22Rv1 (cell line): ENCODE results near the gene SKIC8.

Experiments used
- H3K27ac ChIP-seq: fragments of 450-650 bp; 2 replicates; pipeline ENCODE4 v1.5.1; 2017
- ZFX ChIP-seq: fragments of 450-650 bp; IDR thresholded peaks from 2 replicates; pipeline ENCODE4 v1.6.1; 2017; ENCODE audit warnings: antibody characterized with exemption, borderline replicate concordance
- TF ChIP-seq, protein P1 (sequence below): fragments of 450-650 bp; IDR thresholded peaks from 2 replicates; pipeline ENCODE4 v1.5.1; 2017; ENCODE audit warnings: mild to moderate bottlenecking

The SKIC8 gene

DNA sequence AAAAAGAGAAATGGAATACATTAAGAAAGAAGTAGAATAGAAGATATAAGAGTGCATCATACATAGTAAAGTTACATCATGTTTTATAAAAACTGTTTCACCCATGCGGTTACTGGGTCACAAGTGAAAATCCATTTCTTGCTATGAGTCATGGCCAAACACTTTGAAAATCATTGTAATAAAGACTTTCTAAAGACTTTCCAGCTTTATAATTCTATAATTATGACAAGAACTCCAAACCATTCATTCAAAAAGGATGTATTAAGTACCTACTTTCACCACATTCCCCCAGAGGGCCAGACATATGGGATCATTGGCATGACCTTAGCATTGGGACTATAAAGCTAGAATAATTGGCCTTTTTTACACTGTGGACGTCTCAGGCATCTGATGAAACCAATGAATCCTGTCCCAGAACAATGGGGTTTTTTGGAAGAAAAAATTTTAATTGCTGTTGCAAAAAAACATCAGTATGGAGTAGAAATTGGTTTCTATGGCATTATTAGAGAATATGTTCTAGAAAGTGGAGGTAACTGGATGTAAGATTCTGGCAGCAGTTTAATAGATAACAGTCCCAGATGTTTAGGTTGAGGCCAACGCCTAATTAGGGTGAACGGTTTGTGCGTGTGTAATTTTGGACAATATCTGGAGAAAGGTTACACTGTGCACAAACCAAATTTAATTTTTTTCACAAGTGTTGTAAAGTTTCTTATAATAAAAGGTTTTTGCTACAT lies 3.3 kb upstream of the SKIC8 start:
- TF ChIP-seq, protein P1, sequence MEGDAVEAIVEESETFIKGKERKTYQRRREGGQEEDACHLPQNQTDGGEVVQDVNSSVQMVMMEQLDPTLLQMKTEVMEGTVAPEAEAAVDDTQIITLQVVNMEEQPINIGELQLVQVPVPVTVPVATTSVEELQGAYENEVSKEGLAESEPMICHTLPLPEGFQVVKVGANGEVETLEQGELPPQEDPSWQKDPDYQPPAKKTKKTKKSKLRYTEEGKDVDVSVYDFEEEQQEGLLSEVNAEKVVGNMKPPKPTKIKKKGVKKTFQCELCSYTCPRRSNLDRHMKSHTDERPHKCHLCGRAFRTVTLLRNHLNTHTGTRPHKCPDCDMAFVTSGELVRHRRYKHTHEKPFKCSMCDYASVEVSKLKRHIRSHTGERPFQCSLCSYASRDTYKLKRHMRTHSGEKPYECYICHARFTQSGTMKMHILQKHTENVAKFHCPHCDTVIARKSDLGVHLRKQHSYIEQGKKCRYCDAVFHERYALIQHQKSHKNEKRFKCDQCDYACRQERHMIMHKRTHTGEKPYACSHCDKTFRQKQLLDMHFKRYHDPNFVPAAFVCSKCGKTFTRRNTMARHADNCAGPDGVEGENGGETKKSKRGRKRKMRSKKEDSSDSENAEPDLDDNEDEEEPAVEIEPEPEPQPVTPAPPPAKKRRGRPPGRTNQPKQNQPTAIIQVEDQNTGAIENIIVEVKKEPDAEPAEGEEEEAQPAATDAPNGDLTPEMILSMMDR: no peak
- no peak for TF ChIP-seq ZFX
- no peak overlapping the region for H3K27ac ChIP-seq

DNA sequence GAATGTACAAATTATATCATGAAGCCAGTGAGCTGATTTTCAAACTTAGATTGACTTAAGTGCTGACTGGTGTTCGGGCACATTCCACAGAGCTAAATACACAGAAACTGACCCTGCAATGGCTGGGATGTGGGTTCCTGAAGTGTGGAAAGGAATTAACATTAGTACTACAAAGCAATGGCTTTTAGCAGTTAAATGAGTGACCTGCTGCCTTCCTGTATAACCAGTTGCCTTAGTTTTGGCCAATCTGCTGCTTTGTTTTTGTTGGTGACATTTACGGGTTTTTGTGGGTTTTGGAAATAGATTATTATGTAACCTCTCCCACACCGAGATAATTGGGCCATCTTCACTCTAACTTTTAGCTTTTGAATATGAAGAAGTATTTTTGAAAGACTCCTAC lies 2.4 kb upstream of the SKIC8 start:
- H3K27ac ChIP-seq: no peak overlapping the region
- TF ChIP-seq ZFX: no peak
- TF ChIP-seq, protein P1: no peak

DNA sequence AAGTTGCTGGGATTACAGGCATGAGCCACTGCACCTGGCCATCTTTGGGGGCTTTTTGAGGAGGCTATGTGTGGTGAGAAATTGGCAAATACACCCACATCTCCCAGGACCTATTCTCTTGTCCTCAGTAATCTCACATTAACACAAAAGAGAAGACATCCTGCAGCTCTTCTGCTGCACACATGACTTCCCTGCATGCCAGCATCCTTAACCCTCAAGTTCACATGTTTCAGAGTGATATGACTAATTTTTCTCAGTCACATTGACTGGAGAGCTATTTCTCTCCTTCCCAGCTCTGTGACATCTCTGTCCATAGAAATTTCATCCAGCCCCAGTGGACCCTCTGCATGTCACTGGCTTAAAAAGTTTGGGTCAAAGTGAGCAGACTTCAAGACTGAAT lies 1.9 kb upstream of the SKIC8 start:
- H3K27ac ChIP-seq: no peak overlapping the region
- TF ChIP-seq, protein P1: no peak
- no peak for TF ChIP-seq ZFX

DNA sequence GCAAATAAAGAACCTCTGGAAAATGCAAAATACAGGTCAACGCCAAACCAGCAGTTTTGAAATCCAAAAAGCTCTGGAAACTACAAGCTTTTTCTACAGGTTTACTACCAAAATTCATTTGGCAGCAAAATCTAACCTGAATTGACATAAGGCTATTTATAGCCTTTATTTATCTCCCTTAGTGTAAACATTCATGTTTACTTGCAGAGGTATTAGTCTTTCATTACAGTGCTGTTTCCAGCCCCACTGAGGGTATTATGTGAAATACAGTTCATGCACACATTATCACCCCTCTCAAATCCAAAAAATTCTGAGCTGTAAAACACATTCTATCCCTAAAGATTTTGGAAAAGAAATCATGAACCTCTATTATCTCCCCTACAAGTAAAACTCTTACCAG lies 7.2 kb downstream of the SKIC8 start:
- H3K27ac ChIP-seq: peak overlapping the region; percentile 93
- TF ChIP-seq, protein P1: no peak
- no peak for TF ChIP-seq ZFX

DNA sequence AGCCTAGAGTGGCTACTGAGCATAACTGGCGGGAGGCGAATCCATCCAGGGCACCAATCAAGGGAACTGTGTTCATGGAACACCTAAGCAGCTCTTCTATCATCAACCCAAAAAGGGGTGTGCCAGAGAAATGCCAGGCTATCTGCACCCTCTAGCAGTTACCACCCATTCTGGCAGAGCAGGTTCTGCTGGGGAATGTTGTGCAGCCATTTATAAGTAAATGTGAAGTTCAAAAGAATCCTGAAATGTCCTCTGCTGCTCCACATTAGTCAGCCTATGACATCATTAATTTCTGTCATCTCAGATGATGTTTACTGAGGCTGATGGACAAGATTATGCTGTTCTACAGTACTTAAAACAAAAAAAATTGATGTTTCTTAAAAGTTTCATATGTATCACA lies 7.7 kb downstream of the SKIC8 start:
- TF ChIP-seq ZFX: no peak
- TF ChIP-seq, protein P1: no peak
- H3K27ac ChIP-seq: peak overlapping the region; percentile 93

DNA sequence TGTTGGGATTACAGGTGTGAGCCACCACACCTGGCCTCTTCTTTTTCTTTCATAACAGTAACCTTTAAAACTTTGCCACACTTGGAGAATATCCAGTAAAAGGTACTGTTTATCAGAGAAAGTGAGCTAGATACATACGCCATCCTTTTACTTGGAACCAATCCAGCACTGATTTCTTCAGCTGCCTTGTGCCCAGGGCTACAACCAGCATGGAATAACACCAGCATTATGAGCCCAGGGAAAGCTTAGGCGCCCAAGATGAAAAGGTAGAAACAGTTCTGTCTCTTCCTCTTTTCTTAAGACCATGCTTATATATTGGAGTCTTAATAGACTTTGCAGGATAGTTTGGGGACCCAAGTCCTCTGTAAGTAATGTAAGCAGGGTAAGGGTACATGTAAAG lies 8.4 kb downstream of the SKIC8 start:
- TF ChIP-seq, protein P1: no peak
- TF ChIP-seq ZFX: no peak
- peak overlapping the region; percentile 93 for H3K27ac ChIP-seq

DNA sequence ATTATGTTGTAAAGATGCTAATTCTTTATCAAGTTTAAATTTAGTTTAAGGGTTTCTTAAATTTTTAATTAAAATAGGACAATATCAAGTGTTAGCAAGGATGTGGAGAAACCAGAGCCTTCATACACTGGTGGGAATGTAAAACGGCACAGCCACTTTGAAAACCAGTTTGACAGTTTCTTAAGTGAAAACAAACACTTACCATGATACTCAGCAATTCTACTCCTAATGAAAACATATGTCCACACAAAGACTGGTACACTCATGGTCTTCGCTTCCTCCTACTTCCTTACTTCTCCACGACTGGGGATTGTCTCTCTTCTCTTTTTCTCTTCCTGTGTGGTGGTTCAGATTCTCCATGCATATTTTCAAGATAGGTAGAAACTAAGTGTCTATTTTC lies 9.2 kb downstream of the SKIC8 start:
- TF ChIP-seq, protein P1: no peak
- TF ChIP-seq ZFX: no peak

More for the DNA sequence above, 9.2 kb downstream of the SKIC8 start:
- peak overlapping the region; percentile 93 for H3K27ac ChIP-seq
